Epithelial cell of proximal tubule (primary cell): ENCODE results near the gene SC5D. TPM values are rescaled to one million over a fixed set of nuclear protein-coding genes. Genes with fewer than 3 reads are reported as not detected.

Source experiments
- DNase-seq: peaks from one replicate; pipeline ENCODE4 v3.0.0-alpha.2; 2011; ENCODE audit warnings: low read depth
- H3K4me3 ChIP-seq: 2 replicates; pipeline ENCODE4 v1.5.1; 2011; ENCODE audit warnings: low read depth, mild to moderate bottlenecking, low read length
- CTCF ChIP-seq: conservative IDR thresholded peaks from 2 replicates; pipeline ENCODE4 v1.5.1; 2012; ENCODE audit warnings: low read depth, mild to moderate bottlenecking, low read length
- total RNA-seq: library from RNA; depleted of rRNA; stranded (reverse); fragments of >200 nt; gene quantifications from 2 replicates; pipeline ENCODE4 v1.2.3, GENCODE V29; 2015

The SC5D gene
- total RNA-seq, 1 donor from 2014 or later, result 20.8 TPM

GRCh38 chr11:121270001-121270678 lies 22.4 kb upstream of the SC5D start:
- TF ChIP-seq CTCF, result no peak
- H3K4me3 ChIP-seq, result no peak overlapping the region
- DNase-seq, result no peak

GRCh38 chr11:121274332-121274991 lies 18.1 kb upstream of the SC5D start:
- DNase-seq, result no peak
- no peak overlapping the region for H3K4me3 ChIP-seq
- no peak for TF ChIP-seq CTCF

GRCh38 chr11:121281698-121282097 lies 10.9 kb upstream of the SC5D start:
- no peak overlapping the region for H3K4me3 ChIP-seq
- no peak for DNase-seq
- no peak for TF ChIP-seq CTCF

- H3K4me3 ChIP-seq, result no peak overlapping the region
- no peak for DNase-seq
- TF ChIP-seq CTCF, result no peak
Observed at GRCh38 chr11:121282386-121282785, 10.2 kb upstream of the SC5D start.

GRCh38 chr11:121282886-121283502 lies 9.6 kb upstream of the SC5D start:
- DNase-seq, result no peak
- no peak overlapping the region for H3K4me3 ChIP-seq
- no peak for TF ChIP-seq CTCF

- DNase-seq, result no peak
- no peak for TF ChIP-seq CTCF
- no peak overlapping the region for H3K4me3 ChIP-seq
Observed at GRCh38 chr11:121291319-121291718, 1.3 kb upstream of the SC5D start.
